ENCODE data around the gene TBCCD1. TPM values are rescaled to one million over a fixed set of nuclear protein-coding genes. Genes with fewer than 3 reads are reported as not detected.

TBCCD1 gene
- total RNA-seq, 1 donor from 2014 or later: 10.6 TPM

DNA sequence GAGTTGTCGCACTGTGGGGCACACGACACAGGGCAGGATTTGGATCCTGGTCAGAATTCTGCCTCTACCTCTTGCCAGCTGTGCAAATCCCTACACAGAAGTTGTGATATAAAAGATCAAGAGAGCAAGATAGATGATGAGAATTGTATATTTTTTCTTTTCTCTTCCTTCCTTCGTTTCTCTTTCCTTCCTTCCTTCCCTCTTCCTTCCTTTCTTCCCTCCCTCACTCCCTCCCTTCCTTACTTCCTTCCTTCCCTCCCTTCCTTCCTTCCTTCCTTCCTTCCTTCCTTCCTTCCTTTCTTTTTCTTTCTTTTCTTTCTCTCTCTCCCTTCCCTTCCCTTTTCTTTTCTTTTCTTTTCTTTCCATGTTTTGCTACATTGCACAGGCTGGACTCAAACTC is 33.8 kb upstream of the TBCCD1 start:
- Histone ChIP-seq H3K4me1 (no peaks in the 10 kb centered on the region), H3K27ac (no peak overlapping the region), H3K27me3 (no peaks in the 10 kb centered on the region), H3K9me3 (no peaks in the 10 kb centered on the region), H3K4me3 (no peak overlapping the region), H3K36me3 (no peaks in the 10 kb centered on the region)
- DNase-seq (ENCODE audit: extremely low spot score in 2 of 2): no peak
- TF ChIP-seq, protein P1, sequence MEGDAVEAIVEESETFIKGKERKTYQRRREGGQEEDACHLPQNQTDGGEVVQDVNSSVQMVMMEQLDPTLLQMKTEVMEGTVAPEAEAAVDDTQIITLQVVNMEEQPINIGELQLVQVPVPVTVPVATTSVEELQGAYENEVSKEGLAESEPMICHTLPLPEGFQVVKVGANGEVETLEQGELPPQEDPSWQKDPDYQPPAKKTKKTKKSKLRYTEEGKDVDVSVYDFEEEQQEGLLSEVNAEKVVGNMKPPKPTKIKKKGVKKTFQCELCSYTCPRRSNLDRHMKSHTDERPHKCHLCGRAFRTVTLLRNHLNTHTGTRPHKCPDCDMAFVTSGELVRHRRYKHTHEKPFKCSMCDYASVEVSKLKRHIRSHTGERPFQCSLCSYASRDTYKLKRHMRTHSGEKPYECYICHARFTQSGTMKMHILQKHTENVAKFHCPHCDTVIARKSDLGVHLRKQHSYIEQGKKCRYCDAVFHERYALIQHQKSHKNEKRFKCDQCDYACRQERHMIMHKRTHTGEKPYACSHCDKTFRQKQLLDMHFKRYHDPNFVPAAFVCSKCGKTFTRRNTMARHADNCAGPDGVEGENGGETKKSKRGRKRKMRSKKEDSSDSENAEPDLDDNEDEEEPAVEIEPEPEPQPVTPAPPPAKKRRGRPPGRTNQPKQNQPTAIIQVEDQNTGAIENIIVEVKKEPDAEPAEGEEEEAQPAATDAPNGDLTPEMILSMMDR (IDR thresholded peaks at IDR 0.05): no peak
- TF ChIP-seq POLR2A (IDR thresholded peaks at IDR 0.05) (no peak), POLR2AphosphoS5 (IDR thresholded peaks at IDR 0.05; ENCODE audit: insufficient read depth in 1 of 2, low read depth in 1 of 2) (no peak)
- intact Hi-C loops (cut with DNase I): no loop called here

DNA sequence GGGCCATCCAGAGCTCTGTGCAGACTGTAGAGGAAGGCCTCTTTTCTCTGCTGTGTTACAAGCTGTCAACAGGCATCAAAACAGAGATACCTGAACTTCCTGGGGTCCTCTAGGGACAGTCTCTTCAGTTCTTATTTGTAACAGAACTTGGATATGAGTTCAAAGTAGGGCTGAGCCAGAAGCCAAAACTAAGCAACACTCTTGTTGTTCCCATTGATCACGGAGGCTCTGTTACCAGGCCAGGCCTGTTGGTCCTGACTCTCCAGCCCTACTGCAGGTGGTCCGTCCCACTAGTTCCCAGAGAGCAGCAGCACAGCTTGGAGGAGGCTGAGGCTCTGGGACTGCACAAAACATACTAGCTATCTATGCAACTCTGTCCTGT is 32.6 kb upstream of the TBCCD1 start:
- no peaks in the 10 kb centered on the region for H3K36me3 ChIP-seq
- H3K4me1 ChIP-seq: no peaks in the 10 kb centered on the region
- intact Hi-C loops (cut with DNase I): no loop called here
- TF ChIP-seq POLR2A (IDR thresholded peaks at IDR 0.05) (no peak), POLR2AphosphoS5 (IDR thresholded peaks at IDR 0.05; ENCODE audit: insufficient read depth in 1 of 2, low read depth in 1 of 2) (no peak)
- TF ChIP-seq, protein P1 (IDR thresholded peaks at IDR 0.05): no peak
- H3K4me3 ChIP-seq: no peak overlapping the region
- H3K27me3 ChIP-seq: no peaks in the 10 kb centered on the region
- no peaks in the 10 kb centered on the region for H3K9me3 ChIP-seq
- no peak for DNase-seq (ENCODE audit: extremely low spot score in 2 of 2)
- no peak overlapping the region for H3K27ac ChIP-seq

DNA sequence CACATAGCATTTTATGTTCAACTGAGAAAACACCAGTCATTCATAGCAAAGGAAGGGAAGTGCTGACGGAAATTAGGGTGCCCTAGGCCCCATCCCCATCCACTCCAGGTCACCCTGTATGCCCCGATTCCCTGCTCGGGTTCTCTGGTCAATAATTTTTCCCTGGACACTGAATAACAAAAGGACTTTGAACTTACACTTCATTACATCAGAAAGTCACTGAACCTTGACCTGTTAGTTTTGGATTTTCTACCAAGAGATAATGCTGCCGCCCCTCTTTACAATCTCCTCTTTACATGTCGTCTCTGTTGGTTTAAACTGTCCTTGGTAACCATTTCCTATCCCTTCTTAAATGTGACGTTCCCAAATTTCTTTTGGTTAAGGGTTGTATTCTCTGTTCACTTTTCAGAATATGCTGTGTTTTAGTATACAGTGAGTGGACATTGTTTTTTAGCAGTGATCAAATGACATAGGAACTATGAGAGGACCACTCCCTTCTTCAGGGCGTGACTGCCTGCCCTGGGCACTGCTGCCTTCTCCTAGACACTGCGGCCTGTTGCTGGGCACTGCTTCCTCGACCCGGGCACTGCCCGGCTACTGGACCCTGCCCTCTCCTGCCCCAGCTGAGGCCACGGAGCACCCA is 32.1 kb upstream of the TBCCD1 start:
- Histone ChIP-seq H3K4me1 (no peaks in the 10 kb centered on the region), H3K36me3 (no peaks in the 10 kb centered on the region), H3K27ac (no peak overlapping the region), H3K9me3 (no peaks in the 10 kb centered on the region), H3K27me3 (no peaks in the 10 kb centered on the region), H3K4me3 (no peak overlapping the region)
- intact Hi-C loops (cut with DNase I): no loop called here
- TF ChIP-seq, protein P1 (IDR thresholded peaks at IDR 0.05): no peak
- TF ChIP-seq POLR2AphosphoS5 (IDR thresholded peaks at IDR 0.05; ENCODE audit: insufficient read depth in 1 of 2, low read depth in 1 of 2): no peak
- no peak for TF ChIP-seq POLR2A (IDR thresholded peaks at IDR 0.05)
- DNase-seq (ENCODE audit: extremely low spot score in 2 of 2): no peak

DNA sequence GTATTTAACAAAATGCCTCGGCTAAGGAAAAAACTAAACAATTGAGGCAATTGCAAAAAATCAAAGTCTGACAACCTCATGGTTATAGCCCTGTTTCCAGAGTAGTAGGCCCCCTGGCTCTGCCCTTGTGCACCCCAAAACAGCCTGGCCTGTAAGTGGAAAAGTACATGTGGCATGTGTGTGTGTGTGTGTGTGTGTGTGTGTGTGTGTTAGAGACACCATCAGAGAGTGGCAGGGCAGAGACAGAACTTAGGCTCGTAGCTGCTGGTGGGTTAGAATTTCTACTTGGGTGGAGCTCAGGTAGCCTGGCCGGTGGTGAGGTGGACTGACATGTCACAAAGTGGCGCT is 31.6 kb upstream of the TBCCD1 start:
- no peaks in the 10 kb centered on the region for H3K9me3 ChIP-seq
- TF ChIP-seq POLR2A (IDR thresholded peaks at IDR 0.05) (no peak), POLR2AphosphoS5 (IDR thresholded peaks at IDR 0.05; ENCODE audit: insufficient read depth in 1 of 2, low read depth in 1 of 2) (no peak)
- TF ChIP-seq, protein P1 (IDR thresholded peaks at IDR 0.05): no peak
- H3K27ac ChIP-seq: no peak overlapping the region
- no peaks in the 10 kb centered on the region for H3K4me1 ChIP-seq
- no peaks in the 10 kb centered on the region for H3K36me3 ChIP-seq
- DNase-seq (ENCODE audit: extremely low spot score in 2 of 2): no peak
- no peaks in the 10 kb centered on the region for H3K27me3 ChIP-seq
- no peak overlapping the region for H3K4me3 ChIP-seq
- intact Hi-C loops (cut with DNase I): no loop called here

DNA sequence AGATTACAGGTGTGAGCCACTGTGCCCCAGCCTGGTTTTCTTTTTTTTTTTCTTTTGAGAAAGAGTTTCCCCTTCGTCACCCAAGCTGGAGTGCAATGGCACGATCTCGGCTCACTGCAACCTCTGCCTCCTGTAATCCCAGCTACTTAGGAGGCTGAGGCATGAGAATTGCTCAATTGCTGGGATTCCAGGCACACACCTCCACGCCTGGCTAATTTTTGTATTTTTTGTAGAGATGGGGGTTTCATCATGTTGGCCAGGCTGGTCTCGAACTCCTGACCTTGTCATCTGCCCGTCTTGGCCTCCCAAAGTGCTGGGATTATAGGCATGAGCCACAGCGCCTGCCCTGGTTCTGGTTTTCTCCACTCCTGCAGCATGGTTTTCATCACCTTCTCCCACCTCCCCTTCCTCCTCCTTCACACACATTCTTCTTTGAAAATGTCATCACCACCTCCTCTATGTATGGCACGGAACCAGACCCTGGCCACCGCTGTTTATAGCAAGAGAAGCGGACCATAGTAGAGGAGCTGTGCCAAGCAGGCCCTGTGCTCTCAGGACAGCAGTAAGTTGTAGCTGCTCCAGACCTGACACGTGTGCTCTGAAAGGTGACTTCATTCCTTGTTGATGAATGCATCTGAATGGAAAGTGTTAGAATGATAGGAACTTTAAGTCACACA is 31.1 kb upstream of the TBCCD1 start:
- no peak for DNase-seq (ENCODE audit: extremely low spot score in 2 of 2)
- TF ChIP-seq POLR2A (IDR thresholded peaks at IDR 0.05) (no peak), POLR2AphosphoS5 (IDR thresholded peaks at IDR 0.05; ENCODE audit: insufficient read depth in 1 of 2, low read depth in 1 of 2) (no peak)
- TF ChIP-seq, protein P1 (IDR thresholded peaks at IDR 0.05): no peak
- Histone ChIP-seq H3K36me3 (no peaks in the 10 kb centered on the region), H3K9me3 (no peaks in the 10 kb centered on the region), H3K4me1 (no peaks in the 10 kb centered on the region), H3K4me3 (no peak overlapping the region), H3K27me3 (no peaks in the 10 kb centered on the region), H3K27ac (no peak overlapping the region)
- intact Hi-C loops (cut with DNase I): no loop called here
